ENCODE measurements around the gene NPPC. TPM values are rescaled to one million over a fixed set of nuclear protein-coding genes. Genes with fewer than 3 reads are reported as not detected.
A peak's percentile ranks its signal among the peaks of the same experiment; 100 is the strongest.

Gene NPPC
- total RNA-seq, 1 donor from 2014 or later = not detected

- TF ChIP-seq CTCF (conservative IDR thresholded peaks at IDR 0.05; ENCODE audit: low read depth, low read length) = no peak
- no peak for DNase-seq (ENCODE audit: low read depth)
- H3K4me3 ChIP-seq (ENCODE audit: low read depth, low read length) = no peak overlapping the region
These were observed 5.3 kb upstream of the NPPC start for GRCh38 chr2:231931481-231931915.

GRCh38 chr2:231930593-231931281 lies 4.5 kb upstream of the NPPC start:
- no peak overlapping the region for H3K4me3 ChIP-seq (ENCODE audit: low read depth, low read length)
- TF ChIP-seq CTCF (conservative IDR thresholded peaks at IDR 0.05; ENCODE audit: low read depth, low read length) = no peak
- DNase-seq (ENCODE audit: low read depth) = no peak

GRCh38 chr2:231929961-231930592 lies 3.9 kb upstream of the NPPC start:
- TF ChIP-seq CTCF (conservative IDR thresholded peaks at IDR 0.05; ENCODE audit: low read depth, low read length) = peak; percentile 47
- DNase-seq (ENCODE audit: low read depth) = no peak
- H3K4me3 ChIP-seq (ENCODE audit: low read depth, low read length) = no peak overlapping the region

- H3K4me3 ChIP-seq (ENCODE audit: low read depth, low read length) = no peak overlapping the region
- TF ChIP-seq CTCF (conservative IDR thresholded peaks at IDR 0.05; ENCODE audit: low read depth, low read length) = no peak
- DNase-seq (ENCODE audit: low read depth) = no peak
These were observed 2.9 kb upstream of the NPPC start for GRCh38 chr2:231928901-231929725.

- no peak for DNase-seq (ENCODE audit: low read depth)
- H3K4me3 ChIP-seq (ENCODE audit: low read depth, low read length) = no peak overlapping the region
- peak; percentile 36 for TF ChIP-seq CTCF (conservative IDR thresholded peaks at IDR 0.05; ENCODE audit: low read depth, low read length)
These were observed 2.3 kb upstream of the NPPC start for GRCh38 chr2:231928481-231928880.

- TF ChIP-seq CTCF (conservative IDR thresholded peaks at IDR 0.05; ENCODE audit: low read depth, low read length) = no peak
- DNase-seq (ENCODE audit: low read depth) = no peak
- no peak overlapping the region for H3K4me3 ChIP-seq (ENCODE audit: low read depth, low read length)
These were observed 1.3 kb upstream of the NPPC start for GRCh38 chr2:231927566-231927890.

Measured in epithelial cell of proximal tubule (primary cell).